ENCODE measurements around the gene CHST15.

DNA sequence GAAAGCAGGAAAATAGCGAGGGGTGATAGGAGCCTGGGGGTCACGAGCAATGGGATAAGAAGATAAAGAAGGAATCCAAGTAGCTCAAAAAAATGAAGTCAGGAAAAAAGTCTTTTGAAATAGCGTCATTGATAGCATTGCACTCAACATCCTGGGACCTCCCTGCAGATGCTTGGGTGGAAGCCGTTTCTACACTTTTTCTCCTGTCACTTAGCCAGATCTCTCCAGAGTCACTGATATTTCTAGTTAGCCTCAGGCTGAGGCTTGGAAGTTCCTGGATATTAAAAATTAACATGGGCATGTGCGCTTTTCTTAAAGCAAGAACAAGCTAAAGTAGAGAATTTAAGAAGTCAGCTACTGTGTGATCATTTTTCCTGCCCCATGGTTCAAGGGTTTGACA, 39.5 kb upstream of the CHST15 start:
- TF ChIP-seq TAF1 (conservative IDR thresholded peaks at IDR 0.05) (no peak), EGR1 (IDR thresholded peaks at IDR 0.05; ENCODE audit: low read depth in 2 of 2) (no peak), YY1 (IDR thresholded peaks at IDR 0.05) (no peak), FOXA1 (IDR thresholded peaks at IDR 0.05) (no peak)
- TF ChIP-seq, protein P1, sequence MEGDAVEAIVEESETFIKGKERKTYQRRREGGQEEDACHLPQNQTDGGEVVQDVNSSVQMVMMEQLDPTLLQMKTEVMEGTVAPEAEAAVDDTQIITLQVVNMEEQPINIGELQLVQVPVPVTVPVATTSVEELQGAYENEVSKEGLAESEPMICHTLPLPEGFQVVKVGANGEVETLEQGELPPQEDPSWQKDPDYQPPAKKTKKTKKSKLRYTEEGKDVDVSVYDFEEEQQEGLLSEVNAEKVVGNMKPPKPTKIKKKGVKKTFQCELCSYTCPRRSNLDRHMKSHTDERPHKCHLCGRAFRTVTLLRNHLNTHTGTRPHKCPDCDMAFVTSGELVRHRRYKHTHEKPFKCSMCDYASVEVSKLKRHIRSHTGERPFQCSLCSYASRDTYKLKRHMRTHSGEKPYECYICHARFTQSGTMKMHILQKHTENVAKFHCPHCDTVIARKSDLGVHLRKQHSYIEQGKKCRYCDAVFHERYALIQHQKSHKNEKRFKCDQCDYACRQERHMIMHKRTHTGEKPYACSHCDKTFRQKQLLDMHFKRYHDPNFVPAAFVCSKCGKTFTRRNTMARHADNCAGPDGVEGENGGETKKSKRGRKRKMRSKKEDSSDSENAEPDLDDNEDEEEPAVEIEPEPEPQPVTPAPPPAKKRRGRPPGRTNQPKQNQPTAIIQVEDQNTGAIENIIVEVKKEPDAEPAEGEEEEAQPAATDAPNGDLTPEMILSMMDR (IDR thresholded peaks at IDR 0.05; ENCODE audit: low read depth, low read length, missing input control), result no peak
- TF ChIP-seq, protein P2, sequence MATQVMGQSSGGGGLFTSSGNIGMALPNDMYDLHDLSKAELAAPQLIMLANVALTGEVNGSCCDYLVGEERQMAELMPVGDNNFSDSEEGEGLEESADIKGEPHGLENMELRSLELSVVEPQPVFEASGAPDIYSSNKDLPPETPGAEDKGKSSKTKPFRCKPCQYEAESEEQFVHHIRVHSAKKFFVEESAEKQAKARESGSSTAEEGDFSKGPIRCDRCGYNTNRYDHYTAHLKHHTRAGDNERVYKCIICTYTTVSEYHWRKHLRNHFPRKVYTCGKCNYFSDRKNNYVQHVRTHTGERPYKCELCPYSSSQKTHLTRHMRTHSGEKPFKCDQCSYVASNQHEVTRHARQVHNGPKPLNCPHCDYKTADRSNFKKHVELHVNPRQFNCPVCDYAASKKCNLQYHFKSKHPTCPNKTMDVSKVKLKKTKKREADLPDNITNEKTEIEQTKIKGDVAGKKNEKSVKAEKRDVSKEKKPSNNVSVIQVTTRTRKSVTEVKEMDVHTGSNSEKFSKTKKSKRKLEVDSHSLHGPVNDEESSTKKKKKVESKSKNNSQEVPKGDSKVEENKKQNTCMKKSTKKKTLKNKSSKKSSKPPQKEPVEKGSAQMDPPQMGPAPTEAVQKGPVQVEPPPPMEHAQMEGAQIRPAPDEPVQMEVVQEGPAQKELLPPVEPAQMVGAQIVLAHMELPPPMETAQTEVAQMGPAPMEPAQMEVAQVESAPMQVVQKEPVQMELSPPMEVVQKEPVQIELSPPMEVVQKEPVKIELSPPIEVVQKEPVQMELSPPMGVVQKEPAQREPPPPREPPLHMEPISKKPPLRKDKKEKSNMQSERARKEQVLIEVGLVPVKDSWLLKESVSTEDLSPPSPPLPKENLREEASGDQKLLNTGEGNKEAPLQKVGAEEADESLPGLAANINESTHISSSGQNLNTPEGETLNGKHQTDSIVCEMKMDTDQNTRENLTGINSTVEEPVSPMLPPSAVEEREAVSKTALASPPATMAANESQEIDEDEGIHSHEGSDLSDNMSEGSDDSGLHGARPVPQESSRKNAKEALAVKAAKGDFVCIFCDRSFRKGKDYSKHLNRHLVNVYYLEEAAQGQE (IDR thresholded peaks at IDR 0.05), result no peak
- TF ChIP-seq, protein P3, sequence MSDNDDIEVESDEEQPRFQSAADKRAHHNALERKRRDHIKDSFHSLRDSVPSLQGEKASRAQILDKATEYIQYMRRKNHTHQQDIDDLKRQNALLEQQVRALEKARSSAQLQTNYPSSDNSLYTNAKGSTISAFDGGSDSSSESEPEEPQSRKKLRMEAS (IDR thresholded peaks at IDR 0.05), result no peak
